IPS-18a (cell line): ENCODE data around the gene PRMT9.
A peak's percentile ranks its signal among the peaks of the same experiment; 100 is the strongest.

ENCODE experiments used
- H3K27ac ChIP-seq: one replicate; pipeline ENCODE4 v1.5.1; 2013; ENCODE audit warnings: low read length
- H3K27me3 ChIP-seq: one replicate; pipeline ENCODE4 v1.6.1; 2013; ENCODE audit warnings: mild to moderate bottlenecking, low read length; ENCODE audit not compliant: control insufficient read depth, insufficient read depth
- H3K36me3 ChIP-seq: one replicate; pipeline ENCODE4 v1.6.1; 2013; ENCODE audit warnings: low read depth, low read length; ENCODE audit not compliant: control insufficient read depth
- H3K4me1 ChIP-seq: one replicate; pipeline ENCODE4 v1.6.1; 2013; ENCODE audit warnings: low read depth, low read length; ENCODE audit not compliant: control insufficient read depth
- H3K4me3 ChIP-seq: one replicate; pipeline ENCODE4 v1.5.1; 2013; ENCODE audit warnings: low read length
- H3K9ac ChIP-seq: one replicate; pipeline ENCODE4 v1.6.1; 2013; ENCODE audit warnings: mild to moderate bottlenecking, low read length, moderate library complexity
- H3K9me3 ChIP-seq: one replicate; pipeline ENCODE4 v1.6.1; 2013; ENCODE audit warnings: low read depth, low read length; ENCODE audit not compliant: control insufficient read depth

Gene PRMT9

GRCh38 chr4:147714575-147715401, 30.8 kb upstream of the PRMT9 start:
- Histone ChIP-seq H3K27ac (no peak overlapping the region), H3K9ac (no peak overlapping the region), H3K4me1 (no peaks in the 10 kb centered on the region), H3K36me3 (no peaks in the 10 kb centered on the region), H3K27me3 (no peaks in the 10 kb centered on the region), H3K9me3 (no peaks in the 10 kb centered on the region), H3K4me3 (no peak overlapping the region)

GRCh38 chr4:147709999-147710398, 26.0 kb upstream of the PRMT9 start:
- no peaks in the 10 kb centered on the region for H3K9me3 ChIP-seq
- no peak overlapping the region for H3K9ac ChIP-seq
- H3K4me3 ChIP-seq, result no peak overlapping the region
- no peaks in the 10 kb centered on the region for H3K4me1 ChIP-seq
- H3K27me3 ChIP-seq, result no peaks in the 10 kb centered on the region
- no peaks in the 10 kb centered on the region for H3K36me3 ChIP-seq
- H3K27ac ChIP-seq, result no peak overlapping the region

DNA sequence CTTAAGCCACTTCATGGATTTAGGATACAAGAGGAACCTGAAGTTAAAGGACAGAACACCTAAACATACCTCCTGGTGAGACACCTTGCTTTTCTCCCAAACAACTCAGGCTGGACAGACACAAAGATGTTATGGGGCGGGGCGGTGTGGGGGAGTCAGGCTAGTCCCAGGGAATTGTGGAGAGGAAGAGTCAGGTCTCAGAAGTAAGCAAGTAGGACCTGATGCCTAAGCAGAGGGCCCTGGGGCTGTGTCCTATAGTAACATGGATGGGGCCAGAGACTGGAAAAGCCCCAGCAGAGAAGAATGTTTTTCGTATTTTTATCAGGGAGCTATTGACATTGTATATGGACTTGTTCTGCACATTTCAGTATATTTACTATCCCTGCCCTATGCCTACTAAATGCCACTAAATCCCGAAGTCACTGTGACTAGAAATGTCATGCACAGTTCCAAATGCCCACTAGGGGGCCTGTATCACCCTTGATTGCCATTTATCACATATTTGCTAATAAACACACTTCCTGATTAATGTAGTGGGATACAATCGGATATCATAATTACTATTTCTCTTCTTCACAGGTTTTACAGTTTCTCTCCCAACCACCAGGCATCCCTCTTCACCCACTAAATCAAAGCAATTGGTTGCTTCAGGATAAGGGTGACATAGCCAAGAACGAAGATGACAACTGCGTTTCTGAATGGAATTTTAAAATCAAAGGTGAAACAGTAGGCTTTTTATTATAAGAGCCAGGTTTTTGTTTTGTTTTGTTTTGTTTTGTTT, 24.1 kb upstream of the PRMT9 start:
- Histone ChIP-seq H3K4me1 (no peaks in the 10 kb centered on the region), H3K27ac (no peak overlapping the region), H3K9me3 (no peaks in the 10 kb centered on the region)

DNA sequence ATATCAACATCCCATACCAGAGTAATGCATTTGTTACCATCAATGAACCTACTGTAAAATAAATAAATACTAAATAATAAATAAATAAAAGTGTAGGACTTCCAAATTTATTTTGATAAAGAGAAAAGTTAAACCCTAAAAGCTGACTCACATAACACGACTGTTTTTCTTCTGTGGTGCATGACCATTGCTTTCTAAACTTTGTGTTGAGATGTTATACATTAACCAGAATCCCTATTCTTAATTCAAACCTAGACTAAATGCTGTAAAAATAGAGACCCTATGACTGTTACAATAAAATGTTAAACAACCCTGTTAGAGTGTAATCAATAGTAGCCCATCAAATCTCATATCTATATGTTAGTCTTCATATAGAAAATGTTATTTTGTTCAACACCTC, 20.9 kb upstream of the PRMT9 start:
- Histone ChIP-seq H3K4me3 (no peak overlapping the region), H3K36me3 (no peaks in the 10 kb centered on the region), H3K27ac (no peak overlapping the region), H3K9ac (no peak overlapping the region), H3K9me3 (no peaks in the 10 kb centered on the region), H3K4me1 (no peaks in the 10 kb centered on the region), H3K27me3 (no peaks in the 10 kb centered on the region)

More for the DNA sequence above, 24.1 kb upstream of the PRMT9 start:
- H3K4me3 ChIP-seq, result no peak overlapping the region
- no peaks in the 10 kb centered on the region for H3K27me3 ChIP-seq
- H3K9ac ChIP-seq, result no peak overlapping the region
- H3K36me3 ChIP-seq, result no peaks in the 10 kb centered on the region

GRCh38 chr4:147696866-147697265, 12.9 kb upstream of the PRMT9 start:
- H3K4me1 ChIP-seq, result no peaks in the 10 kb centered on the region

GRCh38 chr4:147693218-147693617, 9.3 kb upstream of the PRMT9 start:
- Histone ChIP-seq H3K9ac (no peak overlapping the region), H3K27ac (no peak overlapping the region), H3K9me3 (no peaks in the 10 kb centered on the region), H3K36me3 (no peaks in the 10 kb centered on the region), H3K4me3 (no peak overlapping the region), H3K4me1 (no peaks in the 10 kb centered on the region), H3K27me3 (no peaks in the 10 kb centered on the region)

More at GRCh38 chr4:147696866-147697265, 12.9 kb upstream of the PRMT9 start:
- Histone ChIP-seq H3K27me3 (no peaks in the 10 kb centered on the region), H3K36me3 (no peaks in the 10 kb centered on the region), H3K9me3 (no peaks in the 10 kb centered on the region), H3K27ac (no peak overlapping the region), H3K9ac (no peak overlapping the region), H3K4me3 (no peak overlapping the region)

DNA sequence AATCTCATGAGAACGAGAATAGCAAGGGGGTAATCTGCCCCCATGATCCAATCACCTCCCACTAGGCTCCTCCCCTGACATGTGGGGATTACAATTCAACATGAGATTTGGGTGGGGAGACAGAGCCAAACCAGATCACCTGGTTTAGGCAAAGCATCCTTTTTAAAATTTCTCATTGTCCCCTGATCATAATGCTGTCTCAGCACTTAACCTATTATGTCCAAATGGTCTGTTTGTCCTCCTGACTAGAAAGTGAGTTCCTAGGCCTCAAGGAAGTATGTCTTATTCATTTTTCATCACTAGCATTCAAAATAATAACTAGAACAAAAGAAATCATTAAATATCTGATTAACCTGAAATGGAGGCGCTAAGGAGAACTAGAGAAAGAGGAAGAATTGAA, 7.9 kb upstream of the PRMT9 start:
- H3K36me3 ChIP-seq, result no peaks in the 10 kb centered on the region
- H3K27ac ChIP-seq, result no peak overlapping the region
- H3K27me3 ChIP-seq, result no peaks in the 10 kb centered on the region
- no peaks in the 10 kb centered on the region for H3K9me3 ChIP-seq
- H3K4me3 ChIP-seq, result no peak overlapping the region
- no peak overlapping the region for H3K9ac ChIP-seq
- no peaks in the 10 kb centered on the region for H3K4me1 ChIP-seq

- Histone ChIP-seq H3K9ac (no peak overlapping the region), H3K27ac (no peak overlapping the region), H3K4me3 (no peak overlapping the region), H3K9me3 (no peaks in the 10 kb centered on the region), H3K36me3 (no peaks in the 10 kb centered on the region), H3K4me1 (peaks cover 7% of the 10 kb centered on the region), H3K27me3 (no peaks in the 10 kb centered on the region)
Observed at GRCh38 chr4:147689067-147689466, 5.1 kb upstream of the PRMT9 start.

DNA sequence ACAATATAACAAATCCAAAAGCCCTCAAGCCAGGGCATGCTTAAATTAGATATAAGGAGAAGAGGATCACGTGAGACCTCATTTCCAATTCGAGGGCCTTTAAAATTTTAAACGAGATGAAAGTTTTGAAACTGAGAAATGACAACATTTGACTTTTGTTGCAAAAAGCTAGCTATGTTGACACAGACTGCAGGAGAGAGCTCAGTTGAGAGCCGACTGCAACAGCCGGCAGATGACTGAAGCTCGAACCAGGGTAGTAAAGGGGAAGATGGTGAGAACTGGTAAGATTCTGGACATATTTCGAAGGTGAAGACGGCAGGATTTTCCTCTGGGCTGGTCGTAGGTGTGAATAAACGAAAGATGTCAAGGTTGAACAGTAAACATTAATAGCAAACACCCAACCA, 773 bp downstream of the PRMT9 start:
- Histone ChIP-seq H3K27ac (no peak overlapping the region), H3K27me3 (no peaks in the 10 kb centered on the region)

GRCh38 chr4:147682755-147683154, 1.2 kb downstream of the PRMT9 start:
- Histone ChIP-seq H3K27me3 (no peaks in the 10 kb centered on the region), H3K9ac (peak overlapping the region; percentile 72), H3K9me3 (no peaks in the 10 kb centered on the region), H3K27ac (no peak overlapping the region), H3K4me3 (peak overlapping the region; percentile 87), H3K36me3 (peaks cover 3% of the 10 kb centered on the region), H3K4me1 (peaks cover 11% of the 10 kb centered on the region)

More for the DNA sequence above, 773 bp downstream of the PRMT9 start:
- Histone ChIP-seq H3K36me3 (peaks cover 2% of the 10 kb centered on the region), H3K4me3 (peak overlapping the region; percentile 87), H3K9me3 (no peaks in the 10 kb centered on the region), H3K4me1 (peaks cover 11% of the 10 kb centered on the region), H3K9ac (peak overlapping the region; percentile 72)

DNA sequence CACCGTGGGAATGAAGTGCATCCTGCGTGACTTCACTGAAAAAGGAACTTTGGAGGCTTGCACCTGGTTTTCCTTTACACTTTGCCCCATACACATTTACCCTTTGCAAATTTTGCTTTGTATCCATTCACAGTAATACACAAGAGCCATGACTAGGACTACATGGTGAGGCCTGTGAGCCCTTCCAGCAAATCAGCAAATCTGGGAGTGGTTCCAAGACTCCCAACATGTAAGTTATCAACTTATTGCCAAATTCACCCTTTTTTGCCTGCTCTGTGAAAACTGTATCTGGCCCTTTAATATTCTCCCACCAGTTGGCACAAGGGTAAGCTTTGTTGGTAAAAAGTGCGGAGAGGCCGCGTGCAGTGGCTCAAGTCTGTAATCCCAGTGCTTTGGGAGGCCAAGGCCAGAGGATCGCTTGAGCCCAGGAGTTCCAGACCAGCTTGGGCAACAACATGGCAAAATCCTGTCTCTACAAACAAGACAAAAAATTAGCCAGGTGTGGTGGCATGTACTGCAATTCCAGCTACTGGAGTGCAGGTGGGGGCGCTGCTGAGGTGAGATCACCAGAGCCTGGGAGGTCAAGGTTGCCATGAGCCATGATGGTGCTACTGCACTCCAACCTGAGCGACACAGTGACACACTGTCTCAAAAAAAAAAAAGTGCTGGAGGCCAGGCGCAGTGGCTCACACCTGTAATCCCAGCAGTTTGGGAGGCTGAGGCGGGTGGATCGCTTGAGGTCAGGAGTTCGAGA, 5.0 kb downstream of the PRMT9 start:
- H3K27ac ChIP-seq, result no peak overlapping the region
- peaks cover 3% of the 10 kb centered on the region for H3K36me3 ChIP-seq

More for the DNA sequence above, 5.0 kb downstream of the PRMT9 start:
- no peak overlapping the region for H3K4me3 ChIP-seq
- H3K9me3 ChIP-seq, result no peaks in the 10 kb centered on the region
- no peak overlapping the region for H3K9ac ChIP-seq
- H3K4me1 ChIP-seq, result peaks cover 4% of the 10 kb centered on the region
- H3K27me3 ChIP-seq, result no peaks in the 10 kb centered on the region
